HFFc6 (cell line): Measurements from ENCODE around the gene REEP6. TPM values are rescaled to one million over a fixed set of nuclear protein-coding genes. Genes with fewer than 3 reads are reported as not detected.

ENCODE experiments used
- DNase-seq: peaks from one replicate; pipeline ENCODE4 v3.0.0-alpha.2; 2018
- H3K27ac Mint-ChIP-seq: 2 replicates; pipeline ENCODE4 v1.8.0; 2020; ENCODE audit warnings: mild to moderate bottlenecking, mixed read lengths
- H3K27me3 Mint-ChIP-seq: 2 replicates; pipeline ENCODE4 v1.8.0; 2021; ENCODE audit warnings: mild to moderate bottlenecking, moderate library complexity, mixed read lengths; ENCODE audit not compliant: insufficient read depth
- H3K36me3 Mint-ChIP-seq: 2 replicates; pipeline ENCODE4 v1.8.0; 2021; ENCODE audit warnings: low read depth, mixed read lengths
- H3K4me1 Mint-ChIP-seq: 2 replicates; pipeline ENCODE4 v1.8.0; 2020; ENCODE audit warnings: low read depth, mixed read lengths
- H3K4me3 Mint-ChIP-seq: 2 replicates; pipeline ENCODE4 v1.8.0; 2020; ENCODE audit warnings: mild to moderate bottlenecking, moderate library complexity, mixed read lengths
- H3K9me3 Mint-ChIP-seq: 2 replicates; pipeline ENCODE4 v1.8.0; 2020; ENCODE audit warnings: mild to moderate bottlenecking, mixed read lengths
- CTCF ChIP-seq: fragments of 200-600 bp; sonication (generic); IDR thresholded peaks from 2 replicates; pipeline ENCODE4 v1.5.0; 2021; ENCODE audit warnings: antibody characterized with exemption, mild to moderate bottlenecking
- total RNA-seq, 6 experiments: library from RNA; stranded (reverse); fragmentation: NEBNext Ultra II Directional; extraction: Animal tissue kit (Norgen Biotek cat#: 25700); gene quantifications; 2 replicates in 1 of 6; 3 replicates in 5 of 6; pipeline ENCODE4 v1.2.3, GENCODE V29; 2021

REEP6 gene
- total RNA-seq, 6 experiments from 2014 or later: 1.7 to 4.6 (median 2.1) TPM

GRCh38 chr19:1450735-1451731 is 39.9 kb upstream of the REEP6 start:
- Mint-ChIP-seq H3K27me3 (peaks cover 35% of the 10 kb centered on the region), H3K4me3 (no peak overlapping the region; the same call in 1 of the 2 replicates)

GRCh38 chr19:1451916-1452801 is 38.8 kb upstream of the REEP6 start:
- no peak for DNase-seq
- H3K4me1 Mint-ChIP-seq: no peaks in the 10 kb centered on the region
- no peaks in the 10 kb centered on the region; the same call in 1 of the 2 replicates for H3K9me3 Mint-ChIP-seq
- no peak overlapping the region for H3K27ac Mint-ChIP-seq
- peaks cover 31% of the 10 kb centered on the region for H3K27me3 Mint-ChIP-seq
- TF ChIP-seq CTCF: no peak
- no peak overlapping the region for H3K4me3 Mint-ChIP-seq
- H3K36me3 Mint-ChIP-seq: no peaks in the 10 kb centered on the region

More at GRCh38 chr19:1450735-1451731, 39.9 kb upstream of the REEP6 start:
- Mint-ChIP-seq H3K36me3 (no peaks in the 10 kb centered on the region), H3K27ac (no peak overlapping the region), H3K9me3 (no peaks in the 10 kb centered on the region; the same call in 1 of the 2 replicates), H3K4me1 (no peaks in the 10 kb centered on the region)
- DNase-seq: no peak
- TF ChIP-seq CTCF: no peak

GRCh38 chr19:1452802-1453524 is 38.0 kb upstream of the REEP6 start:
- DNase-seq: no peak
- Mint-ChIP-seq H3K4me3 (no peak overlapping the region; the same call in 1 of the 2 replicates), H3K27ac (no peak overlapping the region)

GRCh38 chr19:1453525-1454364 is 37.2 kb upstream of the REEP6 start:
- H3K27ac Mint-ChIP-seq: no peak overlapping the region
- no peak for TF ChIP-seq CTCF
- H3K4me3 Mint-ChIP-seq: no peak overlapping the region
- no peaks in the 10 kb centered on the region for H3K36me3 Mint-ChIP-seq
- H3K4me1 Mint-ChIP-seq: no peaks in the 10 kb centered on the region
- no peaks in the 10 kb centered on the region; the same call in 1 of the 2 replicates for H3K9me3 Mint-ChIP-seq
- H3K27me3 Mint-ChIP-seq: peaks cover 22% of the 10 kb centered on the region
- no peak for DNase-seq

More at GRCh38 chr19:1452802-1453524, 38.0 kb upstream of the REEP6 start:
- Mint-ChIP-seq H3K36me3 (no peaks in the 10 kb centered on the region), H3K27me3 (peaks cover 26% of the 10 kb centered on the region), H3K4me1 (no peaks in the 10 kb centered on the region), H3K9me3 (no peaks in the 10 kb centered on the region; the same call in 1 of the 2 replicates)
- no peak for TF ChIP-seq CTCF
